GM19463 (cell line): ENCODE data around the gene TMED8.

ENCODE experiments used
- ATAC-seq: cut with Tn5 transposase; IDR thresholded peaks from one replicate; pipeline ENCODE4 v1.9.1; 2021; ENCODE audit warnings: mild to moderate bottlenecking, moderate library complexity; ENCODE audit not compliant: unreplicated experiment

Gene TMED8

DNA sequence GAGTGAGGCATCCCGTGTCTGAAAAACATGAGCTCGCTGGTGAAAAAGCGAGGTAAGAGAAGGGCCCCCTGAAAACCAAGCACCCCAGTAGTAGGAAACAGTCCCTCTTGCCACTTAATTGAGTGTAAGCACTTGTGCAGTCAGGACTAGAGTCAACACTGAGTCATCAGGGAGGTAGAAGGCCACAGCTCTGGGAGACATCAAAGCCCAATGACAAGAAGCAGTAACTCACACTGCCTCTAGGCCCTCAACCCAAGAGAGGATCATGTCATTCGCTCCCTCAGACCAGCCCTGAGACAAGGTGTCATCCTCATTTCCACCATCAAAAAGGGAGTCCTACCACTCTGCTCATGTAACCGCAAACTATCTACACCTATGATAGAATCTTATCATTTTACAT is 74.0 kb downstream of the TMED8 start:
- ATAC-seq: no peak

DNA sequence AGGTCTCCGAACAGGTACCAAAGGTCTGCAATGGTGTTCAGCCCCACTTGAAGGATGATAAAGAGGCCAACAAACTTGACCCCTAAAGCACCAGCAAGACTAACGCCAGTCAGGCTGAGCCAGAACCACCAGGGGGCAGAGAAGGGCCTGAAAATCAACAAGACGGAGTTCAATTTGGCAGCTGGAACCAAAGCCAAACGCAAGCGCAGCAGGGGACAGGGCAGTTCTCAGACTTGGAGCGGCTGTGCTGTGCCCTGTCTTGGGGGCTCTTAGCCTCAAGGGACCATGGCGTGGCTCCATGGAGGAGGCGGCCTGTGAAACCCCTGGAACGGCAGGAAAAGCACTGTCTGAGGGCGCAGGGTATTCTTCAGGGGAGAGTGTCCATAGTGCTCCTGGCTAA is 75.8 kb downstream of the TMED8 start:
- ATAC-seq: no peak

DNA sequence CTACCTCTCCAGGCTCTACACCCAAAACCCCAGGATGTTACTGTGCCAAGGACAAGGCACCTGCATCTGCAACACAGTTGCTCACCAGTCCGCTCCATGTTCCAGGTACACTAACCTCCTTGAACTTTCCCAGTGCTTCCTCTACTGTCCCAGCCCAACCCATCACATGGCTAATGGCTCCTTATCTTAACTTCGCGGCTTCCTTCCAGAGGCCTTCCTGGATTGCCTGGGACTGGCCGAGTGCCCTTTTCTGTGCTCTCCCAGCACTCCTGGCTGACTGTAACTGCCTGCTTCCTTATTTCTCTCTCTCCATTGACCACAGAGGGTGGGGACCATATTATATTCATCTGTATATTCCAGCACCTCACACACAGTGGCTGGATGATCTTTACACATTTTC is 77.1 kb downstream of the TMED8 start:
- ATAC-seq: no peak

DNA sequence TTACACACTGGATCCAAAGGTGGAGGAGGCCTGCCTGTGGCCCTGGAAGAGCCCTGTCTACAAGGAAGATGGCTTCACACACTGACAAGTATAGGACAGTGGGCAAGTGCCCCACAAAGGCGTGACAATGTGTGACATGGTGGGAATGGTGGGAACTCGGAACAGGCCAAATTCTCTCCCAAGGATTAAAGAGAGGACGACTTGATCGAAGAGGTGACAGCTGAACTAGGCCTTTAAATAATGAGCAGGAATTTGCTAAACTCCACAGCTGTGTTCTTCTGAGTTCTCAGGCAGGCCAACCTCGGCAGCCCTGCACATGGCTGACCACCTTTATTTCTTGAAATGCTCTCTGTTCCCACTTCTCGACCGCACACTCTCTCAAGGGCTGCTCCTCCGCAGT is 80.0 kb downstream of the TMED8 start:
- ATAC-seq: no peak

DNA sequence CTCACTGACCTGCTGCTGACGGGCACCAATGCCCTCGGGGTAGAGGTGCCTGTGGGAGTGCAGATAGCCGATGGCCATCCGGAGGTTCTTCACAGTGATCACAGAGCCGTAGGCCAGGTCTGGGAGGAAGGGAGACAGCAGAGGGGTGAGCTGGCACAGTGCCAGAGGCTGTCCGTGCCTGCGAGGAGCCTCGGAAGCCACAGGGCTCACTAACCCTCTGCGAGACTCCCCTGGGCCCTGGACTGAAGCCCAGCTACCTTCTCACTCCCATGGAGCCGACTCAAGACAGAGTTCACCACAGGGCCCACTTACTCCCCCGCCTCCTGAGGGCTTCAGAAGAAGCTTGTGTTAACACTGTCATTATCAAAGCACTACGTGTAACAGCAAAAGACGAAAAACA is 80.7 kb downstream of the TMED8 start:
- no peak for ATAC-seq

DNA sequence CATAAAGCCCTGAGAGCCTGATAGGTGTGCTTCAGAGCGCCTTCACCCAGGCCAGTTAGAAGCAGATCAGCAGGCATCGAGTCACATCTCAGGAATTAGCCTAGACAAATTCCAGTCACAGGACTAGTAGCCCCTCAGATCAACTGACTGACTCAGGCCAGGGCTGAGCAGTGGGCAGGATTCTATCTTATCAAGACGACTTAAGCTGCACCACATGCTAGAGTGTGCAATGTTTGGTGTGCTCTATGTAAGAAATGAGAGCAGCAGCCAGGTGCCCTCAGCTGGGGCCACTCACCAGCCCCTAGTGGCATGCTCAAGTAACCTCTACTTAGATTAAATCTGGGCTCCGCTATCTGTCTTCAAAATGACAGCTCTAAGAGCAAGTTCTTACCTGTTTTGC is 86.2 kb downstream of the TMED8 start:
- ATAC-seq: no peak

DNA sequence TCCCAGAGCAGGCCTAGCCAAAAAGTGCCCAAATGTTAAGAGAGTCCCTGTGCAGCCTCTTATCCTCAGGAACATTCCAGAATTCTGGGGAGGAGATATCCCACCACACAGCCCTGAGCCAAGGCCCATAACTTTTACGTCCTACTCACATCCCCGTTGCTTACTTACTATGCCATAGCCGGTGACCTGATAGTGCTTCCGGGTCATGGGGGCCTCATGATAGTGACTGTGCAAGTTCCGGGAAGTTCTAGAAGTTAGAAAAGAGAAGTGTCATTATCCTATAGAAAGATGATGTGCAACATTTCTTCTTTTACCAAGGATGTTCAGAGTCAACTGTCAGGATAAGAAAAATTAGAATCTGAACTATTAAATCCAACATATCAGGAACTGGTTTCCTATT is 90.3 kb downstream of the TMED8 start:
- ATAC-seq: no peak
